H9 (cell line): ENCODE results near the gene ORAI3. TPM values are rescaled to one million over a fixed set of nuclear protein-coding genes. Genes with fewer than 3 reads are reported as not detected.

ENCODE experiments used
- DNase-seq: peaks from one replicate; pipeline ENCODE4 v3.0.0-alpha.2; 2017
- H2AFZ ChIP-seq: one replicate; pipeline ENCODE4 v1.6.1; 2013; ENCODE audit warnings: mild to moderate bottlenecking, low read length, control low read depth, moderate library complexity
- H2AK5ac ChIP-seq: 2 replicates; pipeline ENCODE4 v1.6.1; 2013; ENCODE audit warnings: low read length, control low read depth, mixed read lengths; ENCODE audit not compliant: insufficient read length
- H2BK120ac ChIP-seq: one replicate; pipeline ENCODE4 v1.6.1; 2013; ENCODE audit warnings: low read depth, mild to moderate bottlenecking, low read length, control low read depth, inconsistent platforms; ENCODE audit not compliant: poor library complexity, severe bottlenecking
- H2BK12ac ChIP-seq: 2 replicates; pipeline ENCODE4 v1.6.1; 2013; ENCODE audit warnings: low read length, control low read depth, mixed read lengths, low read depth; ENCODE audit not compliant: insufficient read length
- H2BK15ac ChIP-seq: 2 replicates; pipeline ENCODE4 v1.6.1; 2013; ENCODE audit warnings: low read depth, low read length, control low read depth
- H2BK20ac ChIP-seq: one replicate; pipeline ENCODE4 v1.6.1; 2013; ENCODE audit warnings: low read depth, mild to moderate bottlenecking, low read length, control low read depth, inconsistent platforms; ENCODE audit not compliant: poor library complexity, severe bottlenecking
- H2BK5ac ChIP-seq: 2 replicates; pipeline ENCODE4 v1.6.1; 2013; ENCODE audit warnings: low read length, control low read depth, mixed read lengths; ENCODE audit not compliant: insufficient read length
- H3K14ac ChIP-seq: 2 replicates; pipeline ENCODE4 v1.6.1; 2013; ENCODE audit warnings: low read length, control low read depth; ENCODE audit not compliant: insufficient read depth
- H3K18ac ChIP-seq: 2 replicates; pipeline ENCODE4 v1.6.1; 2013; ENCODE audit warnings: low read depth, mild to moderate bottlenecking, mixed read lengths, low read length, control low read depth; ENCODE audit not compliant: insufficient read length
- H3K23ac ChIP-seq: 2 replicates; pipeline ENCODE4 v1.6.1; 2013; ENCODE audit warnings: low read length, control low read depth, mixed read lengths, low read depth; ENCODE audit not compliant: insufficient read length
- H3K23me2 ChIP-seq: 2 replicates; pipeline ENCODE4 v1.6.1; 2013; ENCODE audit warnings: low read depth, mild to moderate bottlenecking, mixed read lengths, low read length, control low read depth; ENCODE audit not compliant: insufficient read length, poor library complexity, severe bottlenecking
- H3K27ac ChIP-seq: 2 replicates; pipeline ENCODE4 v1.5.1; 2013; ENCODE audit warnings: low read length, control low read depth, mixed read lengths, low read depth; ENCODE audit not compliant: insufficient read length
- H3K27me3 ChIP-seq: 2 replicates; pipeline ENCODE4 v1.6.1; 2013; ENCODE audit warnings: low read length, control low read depth, inconsistent platforms; ENCODE audit not compliant: insufficient read depth
- H3K4ac ChIP-seq: 2 replicates; pipeline ENCODE4 v1.6.1; 2013; ENCODE audit warnings: low read depth, mild to moderate bottlenecking, control low read depth, inconsistent platforms, low read length, moderate library complexity
- H3K4me1 ChIP-seq: 2 replicates; pipeline ENCODE4 v1.6.1; 2013; ENCODE audit warnings: low read length, control low read depth, inconsistent platforms; ENCODE audit not compliant: insufficient read depth
- H3K4me2 ChIP-seq: 2 replicates; pipeline ENCODE4 v1.6.1; 2013; ENCODE audit warnings: low read length, control low read depth, mixed read lengths; ENCODE audit not compliant: insufficient read length, insufficient read depth
- H3K56ac ChIP-seq: 2 replicates; pipeline ENCODE4 v1.6.1; 2013; ENCODE audit warnings: low read depth, mild to moderate bottlenecking, mixed read lengths, low read length, control low read depth; ENCODE audit not compliant: insufficient read length
- H3K79me1 ChIP-seq: 2 replicates; pipeline ENCODE4 v1.6.1; 2013; ENCODE audit warnings: low read depth, mild to moderate bottlenecking, moderate library complexity, low read length, control low read depth, inconsistent platforms; ENCODE audit not compliant: insufficient read depth, poor library complexity, severe bottlenecking
- H3K79me2 ChIP-seq: 2 replicates; pipeline ENCODE4 v1.6.1; 2013; ENCODE audit warnings: low read length, control low read depth, inconsistent platforms; ENCODE audit not compliant: insufficient read depth
- H3K9ac ChIP-seq: 2 replicates; pipeline ENCODE4 v1.6.1; 2013; ENCODE audit warnings: low read length, control low read depth, mixed read lengths; ENCODE audit not compliant: insufficient read length; ENCODE audit errors: extremely low read depth
- H3K9me3 ChIP-seq: one replicate; pipeline ENCODE4 v1.6.1; 2013; ENCODE audit warnings: low read depth, low read length, inconsistent platforms; ENCODE audit not compliant: control insufficient read depth
- H3T11ph ChIP-seq: one replicate; pipeline ENCODE4 v1.6.1; 2013; ENCODE audit warnings: mild to moderate bottlenecking, low read length, control low read depth, inconsistent platforms
- H4K20me1 ChIP-seq: one replicate; pipeline ENCODE4 v1.6.1; 2013; ENCODE audit not compliant: control insufficient read depth, insufficient read length, insufficient read depth
- H4K5ac ChIP-seq: 2 replicates; pipeline ENCODE4 v1.6.1; 2013; ENCODE audit warnings: low read depth, mild to moderate bottlenecking, mixed read lengths, low read length, control low read depth; ENCODE audit not compliant: insufficient read length
- H4K8ac ChIP-seq: replicated peaks from 2 replicates; pipeline ENCODE4 v1.6.1; 2013; ENCODE audit warnings: low read length, control low read depth, mixed read lengths, low read depth; ENCODE audit not compliant: insufficient read length
- H4K91ac ChIP-seq: 2 replicates; pipeline ENCODE4 v1.6.1; 2013; ENCODE audit warnings: low read depth, mild to moderate bottlenecking, moderate library complexity, mixed read lengths, low read length, control low read depth; ENCODE audit not compliant: insufficient read length
- H3K27ac Mint-ChIP-seq, 3 experiments: 2 replicates in 2 of 3; 3 replicates in 1 of 3; pipeline ENCODE4 v1.8.0; 2020 to 2021; ENCODE audit warnings: mixed read lengths in 3 of 3, mild to moderate bottlenecking in 1 of 3, moderate library complexity in 1 of 3
- H3K27me3 Mint-ChIP-seq: 2 replicates; pipeline ENCODE4 v1.8.0; 2021; ENCODE audit warnings: low read depth, mild to moderate bottlenecking, moderate library complexity, mixed read lengths
- H3K36me3 Mint-ChIP-seq, 3 experiments: 2 replicates in 2 of 3; 3 replicates in 1 of 3; pipeline ENCODE4 v1.8.0; 2020 to 2021; ENCODE audit warnings: low read depth in 3 of 3, mixed read lengths in 3 of 3; ENCODE audit not compliant: insufficient read depth in 1 of 3
- H3K4me1 Mint-ChIP-seq, 2 experiments: 2 replicates each; pipeline ENCODE4 v1.8.0; 2020; ENCODE audit warnings: mixed read lengths in 2 of 2
- H3K4me3 Mint-ChIP-seq, 2 experiments: 2 replicates in 1 of 2; 3 replicates in 1 of 2; pipeline ENCODE4 v1.8.0; 2020 to 2021; ENCODE audit warnings: mild to moderate bottlenecking in 2 of 2, mixed read lengths in 2 of 2, moderate library complexity in 1 of 2
- H3K9me3 Mint-ChIP-seq, 2 experiments: 2 replicates in 1 of 2; 3 replicates in 1 of 2; pipeline ENCODE4 v1.8.0; 2020; ENCODE audit warnings: mild to moderate bottlenecking in 2 of 2, mixed read lengths in 2 of 2, moderate library complexity in 1 of 2
- CTCF ChIP-seq: fragments of 200-600 bp; sonication (generic); conservative IDR thresholded peaks from 3 replicates; pipeline ENCODE4 v1.8.0; 2021; ENCODE audit warnings: antibody characterized with exemption, mild to moderate bottlenecking
- WGBS: extraction: QIAGEN DNeasy Blood & Tissue Kit; methylation state at CpG from one replicate; pipeline ENCODE4 v1.1.7; 2013; ENCODE audit warnings: missing lambda C conversion rate, low lambda C conversion rate, mixed read lengths; ENCODE audit not compliant: insufficient read length; ENCODE audit errors: extremely low coverage; 5-methylcytosine and 5-hydroxymethylcytosine counted together
- total RNA-seq: library from RNA; stranded (reverse); gene quantifications from 2 replicates; pipeline ENCODE4 v1.2.1, GENCODE V29; 2021

ORAI3 gene
- total RNA-seq, 1 experiment from 2014 or later = 6.9 TPM

DNA sequence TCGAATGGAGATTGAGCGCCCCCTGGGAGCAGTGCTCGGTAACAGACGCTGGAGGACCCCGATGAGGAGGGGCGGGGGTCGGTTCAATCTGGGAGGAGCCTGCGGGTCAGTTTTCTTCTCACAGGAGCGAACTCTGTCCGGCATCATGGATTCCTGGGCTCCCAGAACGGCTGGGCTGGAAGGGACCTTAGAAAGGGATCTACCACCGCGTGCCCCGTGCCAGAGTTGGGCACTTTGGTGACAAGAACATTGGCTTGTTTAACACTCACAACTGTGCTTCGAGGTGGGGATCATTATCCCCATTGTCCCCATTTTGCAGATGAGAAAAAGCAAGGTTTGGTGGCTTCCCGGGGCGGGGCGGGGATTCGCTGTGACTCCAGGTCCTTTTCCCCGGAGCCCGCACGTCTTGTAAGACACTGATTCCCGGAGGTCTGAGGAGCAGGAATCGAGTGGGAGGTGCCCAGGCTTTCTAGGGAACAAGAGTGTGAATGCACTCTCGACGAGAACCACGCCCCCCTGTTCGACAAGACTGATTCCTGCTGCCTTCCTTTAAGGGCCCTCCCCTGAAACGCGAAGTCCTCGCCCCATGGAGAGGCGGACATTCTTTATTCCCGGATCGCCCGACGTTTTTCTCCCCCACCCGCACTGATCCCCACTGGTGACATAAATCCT, 27.0 kb upstream of the ORAI3 start:
- H2BK20ac ChIP-seq = no peak overlapping the region
- H3K79me2 ChIP-seq = no peaks in the 10 kb centered on the region
- no peak overlapping the region for H3K27ac ChIP-seq
- Mint-ChIP-seq H3K9me3 (no peaks in the 10 kb centered on the region; a peak in 1 of 5 replicates), H3K27me3 (no peaks in the 10 kb centered on the region), H3K27ac (peak overlapping the region; percentile 93 to 100 (median 98)), H3K4me1 (peaks cover 12 to 19% of the 10 kb centered on the region in 2 experiments), H3K4me3 (peak overlapping the region; percentile 93 to 100), H3K36me3 (peaks cover 12 to 15% (median 12%) of the 10 kb centered on the region in 3 experiments)
- H3K18ac ChIP-seq = no peak overlapping the region
- no peak overlapping the region for H3T11ph ChIP-seq
- no peak overlapping the region for H2AK5ac ChIP-seq
- H3K4me1 ChIP-seq = no peaks in the 10 kb centered on the region
- H3K14ac ChIP-seq = no peak overlapping the region
- no peak overlapping the region for H2AFZ ChIP-seq
- H2BK5ac ChIP-seq = no peak overlapping the region
- no peaks in the 10 kb centered on the region for H3K79me1 ChIP-seq
- no peak overlapping the region for H4K5ac ChIP-seq
- H3K9me3 ChIP-seq = no peaks in the 10 kb centered on the region
- no peak overlapping the region for H4K91ac ChIP-seq
- no peak overlapping the region for H4K8ac ChIP-seq
- H3K4ac ChIP-seq = no peak overlapping the region
- H4K20me1 ChIP-seq = no peaks in the 10 kb centered on the region
- no peak overlapping the region for H2BK120ac ChIP-seq
- no peak overlapping the region for H2BK12ac ChIP-seq
- peak overlapping the region; percentile 35 for H3K9ac ChIP-seq
- peaks cover 10% of the 10 kb centered on the region for H3K23me2 ChIP-seq
- TF ChIP-seq CTCF = peak; percentile 95
- H3K23ac ChIP-seq = no peak overlapping the region
- WGBS = no CpG with 5 or more reads among the region's 37 CpGs
- no peak overlapping the region for H2BK15ac ChIP-seq
- peak overlapping the region; percentile 58 for H3K4me2 ChIP-seq
- H3K56ac ChIP-seq = no peak overlapping the region
- DNase-seq = peak; percentile 95
- no peaks in the 10 kb centered on the region for H3K27me3 ChIP-seq
